Ecto neural progenitor cell (in vitro differentiated cells): ENCODE measurements around the gene ADD1.

Experiments used
- DNase-seq: peaks from one replicate; pipeline ENCODE4 v3.0.0-alpha.2; 2018; ENCODE audit warnings: low spot score

ADD1 gene

DNA sequence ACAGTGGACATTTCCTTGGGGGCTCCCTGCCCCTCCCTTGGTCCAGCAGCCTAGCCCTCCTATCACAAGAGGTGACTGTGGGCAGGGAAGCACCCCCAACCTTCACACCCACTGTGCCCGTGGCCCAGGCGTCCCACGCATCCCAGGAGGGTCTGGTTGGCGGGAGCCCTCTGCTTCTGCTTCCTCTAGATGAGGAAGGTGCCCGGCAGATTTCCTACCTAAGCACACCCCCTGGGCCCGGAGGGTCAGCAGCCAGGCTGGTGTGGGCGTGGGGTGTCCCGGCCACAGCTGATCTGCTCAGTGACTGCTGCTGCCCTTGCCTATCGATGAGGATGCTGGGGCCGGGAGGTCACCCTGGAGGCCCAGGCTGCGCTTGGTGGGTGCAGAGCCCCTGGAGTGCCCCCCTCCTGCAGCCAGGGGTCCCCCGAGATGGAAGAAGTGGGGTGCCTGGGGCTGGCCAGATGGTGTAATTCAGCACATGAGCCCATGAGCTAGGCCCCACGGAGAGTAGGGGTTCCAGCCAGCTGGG lies 38.6 kb upstream of the ADD1 start:
- DNase-seq, result no peak

DNA sequence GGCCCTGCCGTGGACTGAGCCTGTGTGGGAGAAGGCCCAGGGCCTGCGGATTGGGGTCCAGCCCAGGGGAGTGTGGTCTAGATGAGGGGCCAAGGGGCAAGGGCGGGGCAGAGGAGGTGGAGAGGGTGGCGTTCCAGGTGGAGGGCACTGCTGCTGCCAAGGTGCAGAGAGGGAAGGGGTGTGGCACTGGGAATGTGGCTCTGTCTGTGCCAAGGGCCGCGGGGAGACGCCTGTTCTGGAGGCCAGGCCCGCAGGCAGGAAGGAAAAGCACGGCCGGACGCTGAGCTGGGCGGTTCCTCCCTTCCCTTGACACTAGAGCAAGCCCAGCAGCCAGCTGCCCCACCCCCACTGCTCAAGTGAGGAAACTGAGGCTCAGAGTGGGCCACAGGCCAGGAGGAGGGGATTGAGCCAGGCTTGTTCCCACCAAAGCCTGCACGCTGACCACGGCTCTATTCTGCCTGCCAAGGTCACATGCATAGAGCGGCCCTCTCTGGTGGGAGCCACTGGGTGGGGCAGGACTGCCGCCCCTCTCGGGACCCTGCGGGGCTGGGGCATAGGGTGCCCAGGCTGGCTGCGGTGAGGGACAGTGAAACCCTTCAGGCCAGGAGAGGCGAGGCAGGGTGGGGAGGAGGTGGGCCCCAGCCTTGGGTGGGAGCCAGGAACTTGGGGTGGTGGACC lies 37.8 kb upstream of the ADD1 start:
- no peak for DNase-seq

DNA sequence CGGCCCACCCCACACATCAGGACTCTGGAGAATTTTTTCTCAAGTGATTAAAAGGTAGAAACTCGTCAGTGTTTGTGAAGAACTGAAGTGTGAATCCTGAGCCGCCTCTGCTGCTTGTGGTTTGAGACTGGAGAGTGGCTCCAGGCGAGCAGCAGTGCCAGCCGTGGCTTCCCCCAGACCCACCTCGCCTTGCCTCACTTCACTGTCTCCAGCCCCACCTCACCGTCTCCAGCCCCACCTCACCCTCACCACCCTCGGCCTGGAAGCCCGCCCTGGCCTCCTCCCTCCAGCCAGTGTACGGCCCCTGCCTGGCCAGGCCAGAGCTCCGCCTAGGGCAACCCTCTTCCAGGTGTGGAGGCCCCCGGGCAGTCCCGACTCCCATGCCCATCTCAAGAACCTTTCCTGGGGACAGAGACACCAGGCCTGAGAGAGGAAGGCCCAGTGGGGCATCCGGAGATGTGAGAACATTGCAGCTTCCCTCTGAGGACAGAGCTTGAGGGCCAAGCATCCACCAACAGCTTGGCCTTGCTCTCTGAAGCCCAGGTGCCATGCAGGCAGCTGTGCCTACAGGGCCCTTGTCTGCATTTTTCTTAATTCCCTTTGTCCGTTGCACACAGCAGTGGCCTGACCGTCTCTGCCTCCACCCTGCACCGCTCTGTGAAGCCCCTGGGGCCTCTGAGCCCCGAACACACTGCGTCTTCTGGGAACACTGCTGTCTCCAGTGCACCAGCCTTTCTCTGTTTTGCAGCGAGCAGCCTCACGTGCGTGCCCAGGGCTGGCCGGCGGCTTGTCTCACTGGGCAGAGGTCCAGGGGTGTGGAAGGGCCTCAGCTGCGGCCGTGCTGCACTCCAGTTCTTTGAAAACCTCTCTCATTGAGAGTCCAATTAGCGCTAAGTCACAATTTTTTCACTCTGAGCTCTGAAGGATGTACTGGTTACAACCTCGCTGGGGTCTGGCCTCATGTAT lies 37.0 kb upstream of the ADD1 start:
- DNase-seq, result no peak

DNA sequence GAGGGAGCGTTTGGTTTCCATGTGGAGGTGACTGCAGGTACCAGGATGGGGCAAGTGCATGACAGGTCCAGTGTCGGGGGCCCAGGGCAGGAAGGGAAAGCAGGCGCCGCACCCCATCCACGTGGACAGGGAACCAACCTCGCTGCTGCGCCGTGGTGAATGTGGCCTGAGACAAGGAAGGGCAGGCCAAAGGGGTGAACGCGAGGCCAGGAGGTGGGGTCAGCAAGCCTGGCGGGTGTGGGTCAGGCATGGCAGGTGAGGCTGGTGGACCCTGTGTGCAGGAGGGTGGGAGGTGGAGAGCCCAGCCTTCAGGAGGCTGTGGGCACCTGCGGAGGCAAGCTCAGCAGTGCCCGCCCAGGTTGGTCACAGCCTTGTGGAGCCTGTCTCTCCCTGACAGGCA lies 36.1 kb upstream of the ADD1 start:
- no peak for DNase-seq

DNA sequence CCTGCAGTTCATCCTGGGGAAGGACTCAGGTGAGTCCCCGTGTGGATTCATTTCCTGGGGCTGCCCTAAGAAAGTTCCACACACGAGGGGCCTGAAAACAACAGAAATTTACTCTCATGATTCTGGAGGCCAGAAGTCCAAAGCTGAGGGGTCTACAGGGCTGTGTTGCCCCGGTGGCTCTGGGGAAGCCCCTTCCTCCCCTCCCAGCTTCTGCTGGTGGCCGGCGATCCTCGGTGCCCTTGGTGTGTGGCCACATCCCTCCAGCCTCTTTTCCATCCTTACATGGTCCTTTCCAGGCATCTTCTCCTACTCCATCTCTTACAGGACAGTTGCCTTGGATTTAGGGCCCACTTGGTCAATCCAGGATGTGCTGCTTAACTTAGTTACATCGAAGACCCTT lies 35.6 kb upstream of the ADD1 start:
- no peak for DNase-seq

DNA sequence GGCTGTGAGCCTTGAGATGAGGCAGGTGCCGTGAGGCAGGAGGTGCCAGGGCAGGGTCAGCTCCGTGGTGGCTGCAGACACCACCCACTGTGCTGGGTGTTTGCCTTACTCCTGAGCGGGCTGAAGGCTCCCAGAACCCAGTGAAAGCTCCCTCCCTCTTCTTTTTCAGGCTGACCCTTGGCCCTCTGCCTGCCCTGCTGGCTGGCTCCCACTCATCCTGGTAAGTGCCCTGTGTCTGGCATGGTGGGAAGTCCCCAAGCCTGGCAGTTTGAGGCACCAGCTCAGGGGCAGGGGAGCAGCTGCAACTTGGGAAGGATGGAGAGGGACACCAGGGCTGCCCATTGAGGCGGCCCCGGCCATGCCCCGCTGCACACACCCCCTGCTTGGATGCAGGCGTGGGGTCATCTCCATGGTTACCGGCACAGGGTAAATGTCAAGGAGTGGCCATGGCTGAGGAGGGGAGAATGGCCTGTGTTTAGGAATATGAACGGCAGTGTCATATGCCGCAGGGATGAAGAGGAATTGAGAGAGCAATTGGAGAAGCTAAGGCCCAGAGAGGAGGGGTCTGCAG lies 33.9 kb upstream of the ADD1 start:
- DNase-seq, result no peak

DNA sequence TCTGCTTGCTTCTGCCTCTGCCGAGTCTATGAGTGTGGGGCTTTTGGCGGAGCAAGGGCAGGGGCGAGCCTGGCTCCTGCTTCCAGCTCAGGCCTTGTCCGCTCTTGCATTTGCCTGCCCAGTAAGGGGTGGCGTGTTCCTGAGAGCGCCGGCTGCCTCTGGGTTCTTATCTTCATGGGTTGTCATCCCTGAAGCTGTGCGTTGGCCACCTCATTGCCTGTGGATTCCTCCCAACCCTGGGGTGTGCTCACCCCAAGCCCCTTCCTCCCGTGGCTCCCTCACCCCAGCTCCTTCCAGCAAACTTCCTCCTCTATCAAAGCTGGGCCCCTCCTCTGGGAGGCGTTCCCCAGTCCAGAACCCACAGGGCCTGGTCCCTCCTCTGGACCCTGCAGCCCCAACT lies 33.3 kb upstream of the ADD1 start:
- no peak for DNase-seq

DNA sequence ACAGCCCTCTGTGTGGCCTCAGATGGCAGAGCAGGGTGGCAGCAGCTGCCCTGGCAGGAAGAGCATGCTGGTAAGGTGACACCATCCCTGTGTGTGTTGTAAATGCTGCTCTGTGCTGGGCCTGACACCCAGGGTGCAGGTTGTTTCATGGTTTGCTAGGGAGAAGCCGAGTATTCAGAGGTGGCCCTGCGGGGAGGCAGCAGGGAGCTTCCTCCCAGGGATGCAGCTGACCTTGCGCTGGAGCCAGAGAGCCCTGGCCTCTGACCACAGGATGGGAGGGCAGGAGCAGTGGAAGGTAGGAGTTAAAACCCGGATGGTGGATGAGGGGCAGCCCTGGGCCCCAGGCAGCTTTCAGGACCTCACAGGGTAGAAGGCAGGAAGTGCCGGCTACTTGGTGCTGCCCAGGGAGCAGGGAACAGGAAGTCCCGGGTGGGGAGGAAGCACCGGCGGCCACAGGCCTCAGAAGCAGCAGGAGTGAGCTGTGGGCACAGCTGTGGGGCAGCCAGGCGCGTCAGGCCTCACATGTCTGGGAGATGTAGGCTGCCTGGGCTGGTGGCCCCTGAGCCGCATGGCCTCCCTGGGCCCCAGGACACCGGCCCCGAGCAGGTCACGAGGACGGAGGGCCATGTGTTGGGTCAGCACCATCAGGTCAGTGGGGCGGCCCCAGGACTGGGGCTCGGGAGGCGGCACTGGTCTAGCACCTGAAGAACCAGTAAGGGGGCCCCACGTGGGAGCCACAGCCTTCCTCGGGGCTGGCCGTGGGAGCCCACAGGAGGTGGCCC lies 31.6 kb upstream of the ADD1 start:
- no peak for DNase-seq

DNA sequence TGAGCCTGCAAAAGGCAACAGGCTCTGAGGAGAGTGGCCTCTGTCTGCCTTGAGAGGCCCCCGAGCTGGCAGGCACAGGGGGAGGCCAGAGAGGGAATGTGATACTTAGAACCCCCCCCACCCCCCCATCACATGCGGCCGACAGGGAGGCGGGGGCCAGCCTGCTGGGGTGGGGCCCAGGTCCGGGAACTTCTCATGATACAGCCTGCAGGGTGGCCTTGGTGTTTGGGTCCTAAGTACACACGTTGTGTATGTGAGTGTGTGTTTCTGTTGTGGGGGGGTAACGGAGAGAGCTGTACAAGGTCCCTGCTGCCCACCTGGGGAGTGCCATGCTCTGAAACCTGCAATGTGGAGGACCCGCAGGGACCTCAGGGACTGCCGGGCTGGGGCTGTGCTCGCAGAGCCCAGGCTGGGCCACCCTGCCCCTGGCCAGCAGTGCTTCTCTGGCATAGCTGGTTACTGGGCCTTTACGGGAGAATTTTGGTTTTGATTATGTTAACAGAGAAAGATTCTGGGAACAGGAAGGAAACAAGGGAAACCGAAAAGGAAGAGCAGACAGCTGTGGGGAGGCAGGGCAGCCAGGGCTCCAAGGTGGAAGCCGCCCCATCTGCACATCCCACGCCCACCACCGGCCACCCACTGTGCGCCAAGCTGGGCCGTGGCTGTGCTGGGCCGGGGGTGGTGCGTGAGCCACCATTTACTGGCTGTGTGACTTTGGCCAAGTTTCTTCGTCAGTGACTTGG lies 30.9 kb upstream of the ADD1 start:
- no peak for DNase-seq

DNA sequence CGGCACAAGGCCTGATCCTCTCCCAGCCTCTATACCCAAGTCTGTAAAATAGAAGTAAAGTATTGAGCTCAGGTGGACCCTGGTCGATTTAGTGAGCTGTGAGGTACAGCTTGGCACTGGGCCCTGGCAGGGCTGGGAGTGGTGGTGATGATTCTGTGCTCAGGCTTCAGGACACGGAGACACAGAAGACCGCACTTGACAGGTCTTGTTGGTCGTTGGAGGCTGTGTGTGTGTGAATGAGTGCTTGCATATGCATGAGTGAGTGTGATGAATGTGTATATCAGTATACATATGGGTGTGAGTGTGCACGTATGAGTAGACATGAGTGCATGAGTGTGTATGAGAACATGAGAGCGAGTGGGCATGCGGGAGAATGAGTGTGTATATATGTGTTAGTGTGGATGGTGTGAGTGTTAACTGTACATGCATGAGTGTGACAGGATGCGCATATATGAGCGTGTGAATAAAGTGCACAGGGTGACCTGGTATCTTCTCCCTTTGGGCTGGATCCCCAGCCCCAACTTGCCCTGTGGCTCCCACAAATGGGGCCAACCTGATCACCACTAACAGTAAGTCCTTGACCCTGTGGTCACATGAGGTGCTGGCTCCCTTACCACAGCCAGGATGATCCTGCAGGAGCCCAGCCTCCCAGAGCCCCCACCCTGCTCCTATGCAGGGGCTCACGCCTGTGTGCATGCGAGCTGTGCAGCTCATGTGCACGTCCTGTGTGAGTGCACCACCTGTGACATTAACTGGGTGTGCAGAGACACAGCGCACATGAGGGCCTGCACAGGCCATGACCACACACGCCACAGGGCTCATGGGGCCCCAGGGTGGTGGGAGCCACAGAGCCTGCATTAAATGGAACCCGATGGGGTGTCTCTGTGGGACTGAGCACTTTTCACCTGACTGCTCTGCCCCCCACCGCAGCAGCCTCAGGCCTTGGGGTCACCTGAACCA lies 29.9 kb upstream of the ADD1 start:
- no peak for DNase-seq

DNA sequence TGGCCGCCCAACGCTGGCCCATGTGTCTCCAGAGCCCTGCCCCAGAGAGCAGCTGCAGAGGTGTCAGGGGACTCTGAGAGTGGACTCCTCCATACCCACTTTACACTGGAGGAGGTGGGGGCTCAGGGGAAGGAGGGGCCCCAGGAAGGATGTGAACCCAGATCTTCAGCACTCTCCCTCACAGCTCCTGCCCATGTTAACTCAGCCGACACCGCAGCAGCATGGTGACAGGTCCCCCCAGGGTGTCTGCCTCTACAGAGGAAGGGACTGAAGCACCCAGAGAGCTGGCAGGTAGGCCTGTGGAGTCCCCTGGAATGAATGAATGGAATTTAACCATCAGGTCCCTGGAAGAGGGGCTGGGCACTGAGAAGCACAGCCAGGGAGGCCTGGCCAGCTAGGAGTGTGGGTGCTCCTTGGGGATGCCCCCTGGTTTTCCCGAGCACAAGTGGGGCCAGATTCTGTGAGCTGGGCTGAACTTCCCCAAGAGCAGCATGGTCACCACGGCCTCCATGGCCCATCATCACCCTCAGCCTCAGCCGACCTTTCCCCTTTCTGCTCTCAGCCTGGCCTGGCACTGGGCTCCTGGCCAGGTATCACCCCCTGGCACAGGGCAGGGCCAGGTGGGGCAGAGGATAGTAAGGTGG lies 28.9 kb upstream of the ADD1 start:
- no peak for DNase-seq

DNA sequence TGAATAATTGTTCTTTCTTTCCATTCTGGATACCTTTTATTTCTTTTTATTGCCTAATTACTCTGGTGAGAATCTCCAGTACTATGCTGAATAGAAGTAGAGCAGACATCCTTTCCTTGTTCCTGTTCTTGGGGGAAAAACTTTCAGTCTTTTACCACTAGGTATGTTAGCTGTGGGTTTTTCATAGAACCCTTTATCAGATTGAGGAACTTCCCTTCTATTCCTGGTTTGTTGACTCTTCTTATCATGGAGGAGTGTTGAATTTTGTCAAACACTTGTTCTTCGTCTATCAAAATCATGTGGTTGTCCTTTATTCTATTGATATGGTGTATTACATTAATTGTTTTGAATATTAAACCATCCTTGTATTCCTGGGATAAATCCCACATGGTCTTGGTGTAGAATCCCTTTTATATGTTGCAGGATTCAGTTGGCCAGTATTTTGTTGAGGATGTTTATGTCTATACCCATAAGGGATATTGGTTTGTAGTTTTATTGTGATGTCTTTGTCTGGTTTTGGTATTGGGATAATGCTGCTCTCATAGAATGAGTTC lies 27.2 kb upstream of the ADD1 start:
- no peak for DNase-seq

DNA sequence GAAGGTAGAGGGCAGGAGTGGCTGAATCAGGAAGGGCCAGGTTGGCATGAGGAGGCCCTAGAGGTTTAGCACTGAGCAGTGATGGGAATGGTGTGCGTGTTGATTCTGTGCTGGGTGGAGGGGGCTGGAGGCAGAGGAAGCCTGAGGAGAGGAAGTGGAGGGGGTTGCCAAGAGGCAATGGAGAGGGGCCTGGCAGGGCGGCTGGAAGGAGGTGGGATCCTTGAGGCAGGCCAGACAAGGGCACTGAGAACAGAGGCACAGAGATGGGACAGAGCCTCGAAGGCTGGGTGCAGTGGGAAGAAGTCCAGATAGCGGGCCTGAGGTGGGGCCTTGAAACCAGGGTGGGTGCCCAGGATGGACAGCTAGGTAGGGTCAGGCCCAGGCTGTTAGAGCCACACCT lies 26.5 kb upstream of the ADD1 start:
- DNase-seq, result no peak

DNA sequence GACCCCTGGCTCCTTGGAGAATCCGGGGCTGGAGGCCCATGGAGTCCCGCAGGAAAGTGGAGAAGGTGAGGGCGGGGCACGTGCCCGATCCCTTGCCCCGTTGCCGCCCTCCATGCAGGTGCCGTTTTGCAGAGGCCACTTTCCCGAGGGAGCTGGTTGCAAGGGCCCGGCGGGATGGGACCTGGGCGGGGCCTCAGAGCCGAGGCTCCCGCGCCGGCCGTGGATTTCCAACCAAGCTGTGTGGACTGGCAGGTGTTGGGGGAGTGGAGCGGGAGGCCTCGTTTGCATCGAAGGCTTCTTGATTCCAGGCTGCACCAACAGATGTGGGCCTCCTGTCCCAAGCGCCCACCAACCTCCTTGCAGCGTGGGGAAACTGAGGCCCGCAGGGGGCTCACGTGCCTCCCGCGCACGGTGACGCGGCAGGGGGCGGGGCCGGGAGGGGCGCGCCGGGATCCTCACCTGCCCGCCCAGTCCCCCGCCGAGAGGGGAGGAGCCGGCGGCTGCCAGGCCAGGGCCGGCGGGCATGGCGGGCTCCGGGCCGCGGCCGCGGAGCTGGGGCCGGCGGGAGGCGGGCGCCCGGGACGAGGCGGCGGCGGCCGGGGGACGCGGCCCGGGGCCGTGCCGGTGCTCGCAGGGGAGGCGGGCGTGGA lies 25.8 kb upstream of the ADD1 start:
- DNase-seq, result peak; percentile 72

DNA sequence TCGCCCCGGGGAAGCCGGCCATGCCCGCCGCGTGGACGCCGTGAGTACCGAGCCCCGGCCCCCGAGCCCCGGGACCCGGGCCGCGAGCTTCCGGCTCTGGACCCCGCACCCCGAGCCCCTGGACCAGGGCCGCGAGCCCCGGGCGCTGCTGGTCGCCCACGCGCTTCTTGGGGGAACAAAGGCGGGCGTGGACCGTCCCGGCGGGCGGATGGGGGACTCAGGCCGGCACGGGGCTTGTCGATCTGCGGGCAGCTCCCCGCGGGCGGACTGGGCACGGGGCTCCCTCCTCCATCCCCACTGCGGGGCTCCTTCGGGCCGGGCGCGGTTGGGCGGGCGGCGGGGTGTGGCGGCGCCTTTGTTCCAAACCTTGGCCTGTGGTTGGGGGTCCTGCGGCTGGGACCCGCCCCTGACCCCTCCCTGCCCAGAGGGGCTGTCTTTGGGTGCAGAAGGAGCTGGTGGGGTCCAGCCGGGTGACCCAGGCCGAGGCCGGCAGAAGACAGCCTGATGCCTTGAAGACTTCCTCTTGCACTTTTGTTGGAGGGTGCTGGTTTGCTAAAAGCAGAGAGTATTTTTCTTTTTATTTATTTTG lies 25.2 kb upstream of the ADD1 start:
- no peak for DNase-seq

DNA sequence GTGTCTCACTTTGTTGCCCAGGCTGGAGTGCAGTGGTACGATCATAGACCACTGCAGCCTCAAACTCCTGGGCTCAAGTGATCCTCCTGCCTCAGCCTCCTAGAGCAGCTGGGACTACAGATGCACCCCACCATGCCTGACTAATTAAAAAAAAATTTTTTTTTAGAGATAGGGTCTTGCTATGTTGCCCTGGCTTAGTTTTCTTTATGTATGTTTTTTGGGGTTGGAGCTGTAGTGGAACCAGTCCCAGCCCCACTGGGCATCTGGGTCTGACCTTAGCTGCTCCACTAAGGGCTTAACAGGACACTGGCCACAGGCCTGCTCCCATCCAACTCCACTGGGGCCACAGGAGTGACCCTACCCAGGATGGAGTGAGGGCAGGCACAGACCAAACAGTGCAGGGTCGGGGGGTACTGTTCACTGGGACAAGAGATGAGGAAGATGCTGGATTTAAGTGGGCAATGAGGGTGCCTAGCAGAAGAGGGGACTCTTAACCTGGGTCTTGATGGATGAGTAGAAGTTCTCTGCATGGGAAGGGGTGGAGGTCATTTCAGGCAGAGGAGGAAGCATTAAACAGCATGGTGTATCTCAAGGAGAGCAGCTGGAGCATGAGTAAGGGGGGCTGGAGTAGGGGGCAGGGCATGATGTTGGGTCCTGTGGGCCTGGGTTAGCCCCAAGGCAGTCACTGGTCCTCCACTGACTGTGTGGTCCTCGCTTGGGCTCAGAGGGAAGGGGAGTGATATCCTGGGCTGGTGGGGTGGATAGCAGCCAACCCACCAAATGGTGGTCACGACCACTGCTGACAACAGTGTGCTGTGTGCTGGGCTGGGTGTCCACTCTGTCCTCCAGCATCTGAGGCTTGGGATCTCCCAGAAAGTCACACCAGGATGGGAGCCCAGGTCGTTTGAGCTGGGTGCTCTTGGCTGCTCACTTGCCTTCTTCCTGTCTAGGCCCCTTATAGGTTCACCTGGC lies 24.1 kb upstream of the ADD1 start:
- DNase-seq, result no peak
